Measurements from ENCODE around the gene SRPK2. TPM values are rescaled to one million over a fixed set of nuclear protein-coding genes. Genes with fewer than 3 reads are reported as not detected.
"Not testable (repeated sequence)": the region's sequence is repeated elsewhere in the genome, so short reads cannot be mapped to it uniquely, and the experiment has no call there.

SRPK2 gene
- total RNA-seq, 1 donor from 2014 or later: 54.8 TPM

DNA sequence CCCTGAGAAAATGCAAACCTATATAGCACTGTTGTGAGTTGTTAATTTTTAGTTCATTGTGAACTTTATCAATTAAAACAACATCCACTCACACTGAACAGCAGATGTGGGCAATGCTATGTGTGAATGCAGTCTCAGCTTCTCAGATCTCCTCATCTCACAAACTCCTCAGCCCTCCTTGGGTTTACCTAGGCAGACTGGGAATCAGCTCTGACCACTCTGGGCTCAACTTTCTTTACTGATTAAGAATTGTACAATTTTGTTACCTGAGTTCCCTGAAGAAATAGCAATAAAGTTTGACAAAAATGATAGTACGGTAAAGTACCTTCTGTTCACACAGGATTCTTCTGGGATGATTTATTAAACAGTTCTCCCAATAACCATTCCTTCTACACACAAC, 124.0 kb downstream of the SRPK2 start:
- Histone ChIP-seq H3K9me3 (ENCODE audit: insufficient read depth, low read depth, low read length) (no peaks in the 10 kb centered on the region), H3K36me3 (ENCODE audit: insufficient read depth, low read length) (no peaks in the 10 kb centered on the region), H3K4me3 (ENCODE audit: insufficient read depth, low read depth, low read length) (no peak overlapping the region), H3K4me2 (ENCODE audit: low read length) (no peak overlapping the region), H4K20me1 (ENCODE audit: insufficient read depth, low read length) (peaks cover 46% of the 10 kb centered on the region), H3K4me1 (ENCODE audit: insufficient read depth, low read length) (peaks cover 18% of the 10 kb centered on the region), H3K9ac (ENCODE audit: low read length) (no peak overlapping the region), H3K27me3 (ENCODE audit: insufficient read depth, low read length) (no peaks in the 10 kb centered on the region), H2AFZ (ENCODE audit: low read depth, low read length) (no peak overlapping the region), H3K79me2 (ENCODE audit: insufficient read depth, low read length) (peaks cover 51% of the 10 kb centered on the region), H3K27ac (ENCODE audit: low read depth, low read length) (no peak overlapping the region)
- Mint-ChIP-seq H3K27me3 (ENCODE audit: low read depth, unreplicated experiment) (no peaks in the 10 kb centered on the region), H3K4me3 (ENCODE audit: unreplicated experiment) (no peak overlapping the region), H3K27ac (ENCODE audit: unreplicated experiment) (no peak overlapping the region), H3K9me3 (ENCODE audit: unreplicated experiment) (no peaks in the 10 kb centered on the region), H3K4me1 (ENCODE audit: low read depth, unreplicated experiment) (peaks cover 28% of the 10 kb centered on the region), H3K36me3 (ENCODE audit: low read depth, unreplicated experiment) (peaks cover 4% of the 10 kb centered on the region)
- DNase-seq (ENCODE audit: low read depth) (no peak), FAIRE-seq (no peak)
- TF ChIP-seq EZH2 (IDR thresholded peaks at IDR 0.05; ENCODE audit: insufficient read depth, low read length): no peak
- TF ChIP-seq, protein P1, sequence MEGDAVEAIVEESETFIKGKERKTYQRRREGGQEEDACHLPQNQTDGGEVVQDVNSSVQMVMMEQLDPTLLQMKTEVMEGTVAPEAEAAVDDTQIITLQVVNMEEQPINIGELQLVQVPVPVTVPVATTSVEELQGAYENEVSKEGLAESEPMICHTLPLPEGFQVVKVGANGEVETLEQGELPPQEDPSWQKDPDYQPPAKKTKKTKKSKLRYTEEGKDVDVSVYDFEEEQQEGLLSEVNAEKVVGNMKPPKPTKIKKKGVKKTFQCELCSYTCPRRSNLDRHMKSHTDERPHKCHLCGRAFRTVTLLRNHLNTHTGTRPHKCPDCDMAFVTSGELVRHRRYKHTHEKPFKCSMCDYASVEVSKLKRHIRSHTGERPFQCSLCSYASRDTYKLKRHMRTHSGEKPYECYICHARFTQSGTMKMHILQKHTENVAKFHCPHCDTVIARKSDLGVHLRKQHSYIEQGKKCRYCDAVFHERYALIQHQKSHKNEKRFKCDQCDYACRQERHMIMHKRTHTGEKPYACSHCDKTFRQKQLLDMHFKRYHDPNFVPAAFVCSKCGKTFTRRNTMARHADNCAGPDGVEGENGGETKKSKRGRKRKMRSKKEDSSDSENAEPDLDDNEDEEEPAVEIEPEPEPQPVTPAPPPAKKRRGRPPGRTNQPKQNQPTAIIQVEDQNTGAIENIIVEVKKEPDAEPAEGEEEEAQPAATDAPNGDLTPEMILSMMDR (IDR thresholded peaks at IDR 0.05; ENCODE audit: insufficient read depth, low read depth, low read length): no peak

DNA sequence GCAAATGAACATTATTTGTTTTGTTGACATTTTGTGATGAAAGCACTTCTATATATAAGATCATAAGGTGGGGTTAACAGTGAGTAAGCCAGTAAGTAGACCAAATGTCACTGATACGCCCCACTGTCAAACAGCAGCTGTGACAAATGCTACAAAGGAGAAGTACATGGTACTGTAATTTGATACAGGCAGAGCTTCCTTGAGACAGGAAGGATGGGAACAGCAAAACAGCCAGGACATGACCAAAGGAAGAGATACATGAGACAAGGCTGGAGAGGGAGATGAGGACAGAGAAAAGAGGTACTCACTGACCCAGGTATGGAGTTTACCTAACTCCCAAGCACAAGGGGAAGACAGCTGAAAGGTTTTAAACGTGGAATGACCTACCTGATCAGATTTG, 127.0 kb downstream of the SRPK2 start:
- DNase-seq (ENCODE audit: low read depth) (no peak), FAIRE-seq (no peak)
- peaks cover 21% of the 10 kb centered on the region for H3K4me1 Mint-ChIP-seq (ENCODE audit: low read depth, unreplicated experiment)
- no peak overlapping the region for H3K9ac ChIP-seq (ENCODE audit: low read length)
- H3K27me3 ChIP-seq (ENCODE audit: insufficient read depth, low read length): no peaks in the 10 kb centered on the region
- no peaks in the 10 kb centered on the region for H3K27me3 Mint-ChIP-seq (ENCODE audit: low read depth, unreplicated experiment)
- peaks cover 4% of the 10 kb centered on the region for H3K36me3 Mint-ChIP-seq (ENCODE audit: low read depth, unreplicated experiment)
- TF ChIP-seq, protein P1 (IDR thresholded peaks at IDR 0.05; ENCODE audit: insufficient read depth, low read depth, low read length): no peak
- TF ChIP-seq EZH2 (IDR thresholded peaks at IDR 0.05; ENCODE audit: insufficient read depth, low read length): no peak
- no peak overlapping the region for H2AFZ ChIP-seq (ENCODE audit: low read depth, low read length)
- H3K36me3 ChIP-seq (ENCODE audit: insufficient read depth, low read length): no peaks in the 10 kb centered on the region
- H3K79me2 ChIP-seq (ENCODE audit: insufficient read depth, low read length): peaks cover 46% of the 10 kb centered on the region
- H4K20me1 ChIP-seq (ENCODE audit: insufficient read depth, low read length): peaks cover 56% of the 10 kb centered on the region
- no peak overlapping the region for H3K4me3 Mint-ChIP-seq (ENCODE audit: unreplicated experiment)
- peaks cover 2% of the 10 kb centered on the region for H3K9me3 Mint-ChIP-seq (ENCODE audit: unreplicated experiment)
- H3K27ac Mint-ChIP-seq (ENCODE audit: unreplicated experiment): no peak overlapping the region
- H3K4me2 ChIP-seq (ENCODE audit: low read length): no peak overlapping the region
- no peak overlapping the region for H3K27ac ChIP-seq (ENCODE audit: low read depth, low read length)
- no peaks in the 10 kb centered on the region for H3K9me3 ChIP-seq (ENCODE audit: insufficient read depth, low read depth, low read length)
- peaks cover 6% of the 10 kb centered on the region for H3K4me1 ChIP-seq (ENCODE audit: insufficient read depth, low read length)
- no peak overlapping the region for H3K4me3 ChIP-seq (ENCODE audit: insufficient read depth, low read depth, low read length)

DNA sequence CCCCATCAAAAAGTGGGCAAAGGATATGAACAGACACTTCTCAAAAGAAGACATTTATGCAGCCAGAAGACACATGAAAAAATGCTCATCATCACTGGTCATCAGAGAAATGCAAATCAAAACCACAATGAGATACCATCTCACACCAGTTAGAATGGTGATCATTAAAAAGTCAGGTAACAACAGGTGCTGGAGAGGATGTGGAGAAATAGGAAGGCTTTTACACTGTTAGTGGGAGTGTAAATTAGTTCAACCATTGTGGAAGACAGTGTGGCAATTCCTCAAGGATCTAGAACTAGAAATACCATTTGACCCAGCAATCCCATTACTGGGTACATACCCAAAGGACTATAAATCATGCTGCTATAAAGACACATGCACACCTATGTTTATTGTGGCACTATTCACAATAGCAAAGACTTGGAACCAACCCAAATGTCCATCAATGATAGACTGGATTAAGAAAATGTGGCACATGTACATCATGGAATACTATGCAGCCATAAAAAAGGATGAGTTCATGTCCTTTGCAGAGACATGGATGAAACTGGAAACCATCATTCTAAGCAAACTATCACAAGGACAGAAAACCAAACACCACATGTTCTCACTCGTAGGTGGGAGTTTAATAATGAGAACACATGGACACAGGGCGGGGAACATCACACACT, 128.4 kb downstream of the SRPK2 start:
- not testable (repeated sequence) for H3K9ac ChIP-seq (ENCODE audit: low read length); H3K27ac ChIP-seq (ENCODE audit: low read depth, low read length); FAIRE-seq; H3K36me3 Mint-ChIP-seq (ENCODE audit: low read depth, unreplicated experiment); DNase-seq (ENCODE audit: low read depth); H3K27me3 Mint-ChIP-seq (ENCODE audit: low read depth, unreplicated experiment); H3K4me1 ChIP-seq (ENCODE audit: insufficient read depth, low read length); H3K9me3 ChIP-seq (ENCODE audit: insufficient read depth, low read depth, low read length); H3K4me3 ChIP-seq (ENCODE audit: insufficient read depth, low read depth, low read length); H3K4me3 Mint-ChIP-seq (ENCODE audit: unreplicated experiment); H2AFZ ChIP-seq (ENCODE audit: low read depth, low read length); H3K4me2 ChIP-seq (ENCODE audit: low read length); H3K27ac Mint-ChIP-seq (ENCODE audit: unreplicated experiment); H3K36me3 ChIP-seq (ENCODE audit: insufficient read depth, low read length); H3K27me3 ChIP-seq (ENCODE audit: insufficient read depth, low read length); H3K9me3 Mint-ChIP-seq (ENCODE audit: unreplicated experiment)
- peaks cover 65% of the 10 kb centered on the region for H4K20me1 ChIP-seq (ENCODE audit: insufficient read depth, low read length)
- peaks cover 23% of the 10 kb centered on the region for H3K4me1 Mint-ChIP-seq (ENCODE audit: low read depth, unreplicated experiment)
- H3K79me2 ChIP-seq (ENCODE audit: insufficient read depth, low read length): peaks cover 52% of the 10 kb centered on the region

DNA sequence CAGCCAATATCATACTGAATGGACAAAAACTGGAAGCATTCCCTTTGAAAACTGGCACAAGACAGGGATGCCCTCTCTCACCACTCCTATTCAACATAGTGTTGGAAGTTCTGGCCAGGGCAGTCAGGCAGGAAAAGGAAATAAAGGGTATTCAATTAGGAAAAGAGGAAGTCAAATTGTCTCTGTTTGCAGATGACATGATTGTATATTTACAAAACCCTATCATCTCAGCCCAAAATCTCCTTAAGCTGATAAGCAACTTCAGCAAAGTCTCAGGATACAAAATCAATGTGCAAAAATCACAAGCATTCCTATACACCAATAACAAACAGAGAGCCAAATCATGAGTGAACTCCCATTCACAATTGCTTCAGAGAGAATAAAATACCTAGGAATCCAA, 129.8 kb downstream of the SRPK2 start:
- H3K9me3 Mint-ChIP-seq (ENCODE audit: unreplicated experiment); H2AFZ ChIP-seq (ENCODE audit: low read depth, low read length); H3K4me2 ChIP-seq (ENCODE audit: low read length); H3K27me3 ChIP-seq (ENCODE audit: insufficient read depth, low read length); H3K27me3 Mint-ChIP-seq (ENCODE audit: low read depth, unreplicated experiment); H3K4me3 ChIP-seq (ENCODE audit: insufficient read depth, low read depth, low read length); DNase-seq (ENCODE audit: low read depth); H3K9me3 ChIP-seq (ENCODE audit: insufficient read depth, low read depth, low read length); H3K36me3 ChIP-seq (ENCODE audit: insufficient read depth, low read length); H3K27ac Mint-ChIP-seq (ENCODE audit: unreplicated experiment); H3K9ac ChIP-seq (ENCODE audit: low read length); H3K4me3 Mint-ChIP-seq (ENCODE audit: unreplicated experiment); H3K4me1 ChIP-seq (ENCODE audit: insufficient read depth, low read length); FAIRE-seq; H3K36me3 Mint-ChIP-seq (ENCODE audit: low read depth, unreplicated experiment); H3K27ac ChIP-seq (ENCODE audit: low read depth, low read length): not testable (repeated sequence)
- H3K79me2 ChIP-seq (ENCODE audit: insufficient read depth, low read length): peaks cover 49% of the 10 kb centered on the region
- peaks cover 19% of the 10 kb centered on the region for H3K4me1 Mint-ChIP-seq (ENCODE audit: low read depth, unreplicated experiment)
- H4K20me1 ChIP-seq (ENCODE audit: insufficient read depth, low read length): peaks cover 67% of the 10 kb centered on the region

Measured in astrocyte (in vitro differentiated cells and primary cell).